VCaP (cell line): ENCODE measurements around the gene N4BP2.

Source experiments
- H3K27ac ChIP-seq: fragments of 450-650 bp; 2 replicates; pipeline ENCODE4 v1.5.1; 2017
- CTCF ChIP-seq: fragments of 450-650 bp; conservative IDR thresholded peaks from 2 replicates; pipeline ENCODE4 v1.5.1; 2017; ENCODE audit warnings: mild to moderate bottlenecking, moderate library complexity

The N4BP2 gene

DNA sequence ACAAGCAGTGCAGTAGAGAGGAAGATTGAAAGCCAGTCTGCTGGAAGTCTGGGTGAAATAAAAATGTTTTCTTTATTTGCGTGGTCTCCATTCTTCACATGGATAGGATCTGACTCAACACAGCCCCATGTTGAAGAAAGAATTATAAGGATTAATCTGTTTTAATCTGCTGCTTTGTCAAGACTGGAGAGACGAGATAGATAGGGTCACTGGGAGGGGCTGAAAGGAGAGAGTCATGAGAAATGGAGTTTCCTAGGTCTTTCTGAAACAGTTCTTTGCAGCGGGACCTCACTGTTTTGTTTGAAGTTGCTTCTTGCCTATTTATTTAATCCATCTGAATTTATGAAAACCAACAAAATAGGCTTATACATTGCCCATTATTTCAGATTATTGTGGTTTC lies 107.8 kb downstream of the N4BP2 start:
- no peak overlapping the region for H3K27ac ChIP-seq
- no peak for TF ChIP-seq CTCF

DNA sequence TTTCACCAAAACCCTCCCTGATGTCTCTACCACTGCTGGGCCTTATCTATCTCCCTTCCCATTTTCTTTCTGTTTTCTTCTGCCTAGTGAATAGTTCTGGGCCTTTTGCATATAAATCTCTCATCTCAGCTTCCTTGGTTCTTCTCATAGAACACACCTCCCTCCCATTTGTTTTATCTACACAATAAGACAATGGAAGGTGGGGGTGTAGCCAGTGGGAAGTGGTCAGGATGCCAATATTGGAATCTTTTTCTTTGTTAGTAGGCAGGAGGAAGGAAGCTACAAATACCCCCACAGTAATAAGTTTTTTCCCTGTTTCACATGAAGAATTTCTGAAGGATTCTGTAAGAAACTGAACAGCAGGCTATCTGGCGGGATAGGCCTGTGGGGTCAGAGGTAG lies 109.3 kb downstream of the N4BP2 start:
- no peak overlapping the region for H3K27ac ChIP-seq
- TF ChIP-seq CTCF = no peak

- TF ChIP-seq CTCF = no peak
- no peak overlapping the region for H3K27ac ChIP-seq
These were observed 111.4 kb downstream of the N4BP2 start for GRCh38 chr4:40168070-40168469.

- H3K27ac ChIP-seq = no peak overlapping the region; the same call in 1 of the 2 replicates
- no peak for TF ChIP-seq CTCF
These were observed 113.9 kb downstream of the N4BP2 start for GRCh38 chr4:40170588-40170987.

DNA sequence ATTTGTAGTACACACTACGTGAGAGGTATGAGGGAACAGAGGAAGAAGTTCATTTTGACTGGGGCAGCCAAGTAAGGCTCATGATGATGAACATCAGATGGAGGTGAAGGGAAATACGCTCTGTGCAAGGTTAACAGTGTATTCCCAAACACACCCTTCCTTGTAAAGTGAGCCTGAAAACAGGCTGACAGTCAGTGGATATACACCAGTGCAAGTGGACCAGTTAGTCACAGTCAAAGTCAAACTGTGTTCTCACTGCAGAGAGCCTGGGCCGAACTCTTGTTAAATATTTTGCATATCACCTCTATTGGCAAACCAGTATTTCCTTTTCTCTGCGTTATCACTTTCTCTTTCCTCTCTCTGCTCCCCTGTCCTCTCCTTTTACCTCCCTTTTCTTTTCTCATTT lies 116.8 kb downstream of the N4BP2 start:
- TF ChIP-seq CTCF = no peak
- H3K27ac ChIP-seq = no peak overlapping the region

DNA sequence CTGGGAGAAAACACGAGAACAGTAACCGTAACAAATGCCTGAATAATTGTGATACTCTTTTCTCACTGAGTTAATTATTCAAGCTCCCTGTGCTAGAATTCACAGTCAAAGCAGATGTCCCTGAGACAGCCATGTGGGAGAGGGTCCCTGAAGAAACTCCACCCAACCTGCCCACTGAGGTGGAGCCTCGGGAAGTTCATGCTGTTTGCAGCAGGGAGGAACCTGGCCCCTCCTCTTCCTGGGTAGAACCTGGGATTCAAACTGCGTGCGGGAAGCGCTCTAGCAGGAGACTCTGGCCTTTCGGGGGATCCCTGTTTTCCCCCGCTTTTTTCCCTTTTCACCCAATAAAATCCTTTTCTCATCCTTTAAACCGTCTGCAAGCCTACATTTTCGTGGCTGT lies 120.0 kb downstream of the N4BP2 start:
- TF ChIP-seq CTCF = no peak
- no peak overlapping the region for H3K27ac ChIP-seq

DNA sequence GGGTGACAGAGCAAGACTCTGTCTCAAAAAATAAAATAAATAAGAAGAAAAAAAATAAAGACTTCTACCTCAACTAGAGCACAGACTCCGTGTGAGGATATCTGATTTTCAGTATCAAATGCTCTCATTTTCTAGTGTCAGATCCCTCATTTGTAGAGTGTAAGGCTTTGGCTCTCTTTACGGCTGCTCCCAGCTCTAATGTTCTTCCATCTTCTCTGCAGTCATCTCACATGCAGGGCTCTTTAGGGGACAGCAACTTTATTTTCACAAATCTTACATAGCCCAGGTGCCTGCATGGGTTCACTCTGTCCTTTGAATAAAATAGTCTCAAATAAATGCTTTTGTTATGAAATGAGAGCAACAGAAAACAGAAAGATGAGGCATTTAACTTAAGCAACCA lies 120.9 kb downstream of the N4BP2 start:
- no peak for TF ChIP-seq CTCF
- no peak overlapping the region for H3K27ac ChIP-seq

- no peak for TF ChIP-seq CTCF
- no peak overlapping the region for H3K27ac ChIP-seq
These were observed 122.0 kb downstream of the N4BP2 start for GRCh38 chr4:40178672-40179071.
